A549 (cell line): ENCODE measurements around the gene FAM72A. TPM values are rescaled to one million over a fixed set of nuclear protein-coding genes. Genes with fewer than 3 reads are reported as not detected.
"Not testable (repeated sequence)": the region's sequence is repeated elsewhere in the genome, so short reads cannot be mapped to it uniquely, and the experiment has no call there.

Experiments
- ATAC-seq, 2 experiments: fragments of 200-7000 bp in 1 of 2; fragments of >200 bp in 1 of 2; cut with Nextera tagmentation in 1 of 2; cut with Tn5 transposase in 1 of 2; 3 replicates each; pipeline versions ENCODE4 v1.8.0 to v1.9.1; 2018 to 2020; ENCODE audit warnings: mild to moderate bottlenecking in 1 of 2, moderate library complexity in 1 of 2
- CTCF ChIA-PET: fragments of 300-600 bp; sonication (Branson Sonifier 250); formaldehyde crosslinking; extraction: SDS; loops from one replicate; lab custom pipeline; 2021; ENCODE audit warnings: antibody characterized with exemption, inconsistent platforms; lab: Yijun Ruan, JAX
- POLR2A ChIA-PET: fragments of 350-600 bp; formaldehyde crosslinking; extraction: SDS; loops from one replicate; lab custom pipeline; 2021; ENCODE audit warnings: antibody characterized with exemption, inconsistent platforms; lab: Yijun Ruan, JAX
- DNase-seq, 2 experiments: peaks; one replicate each; pipeline versions ENCODE4 v3.0.0 to v3.0.0-alpha.2; 2011 to 2016; ENCODE audit warnings: low read depth in 1 of 2, low spot score in 1 of 2
- FAIRE-seq: peaks from 2 replicates; lab custom pipeline; 2011; peaks lifted over from hg19 to GRCh38; lab: Jason Lieb, UNC
- H3K27ac ChIP-seq, 2 experiments: fragments of >200 bp; sonication (Bioruptor Twin); formaldehyde crosslinking; 3 replicates each; pipeline ENCODE4 v1.5.1; 2016 to 2017
- H3K4me1 ChIP-seq: fragments of >200 bp; sonication (Bioruptor Twin); formaldehyde crosslinking; 3 replicates; pipeline ENCODE4 v1.6.1; 2016
- H3K4me2 ChIP-seq: fragments of >200 bp; sonication (Bioruptor Twin); formaldehyde crosslinking; 3 replicates; pipeline ENCODE4 v1.6.1; 2016
- H3K4me3 ChIP-seq: fragments of >200 bp; sonication (Bioruptor Twin); formaldehyde crosslinking; 3 replicates; pipeline ENCODE4 v1.5.1; 2016
- H3K9me3 ChIP-seq: fragments of >200 bp; sonication (Bioruptor Twin); formaldehyde crosslinking; 3 replicates; pipeline ENCODE4 v1.6.1; 2016
- CTCF ChIP-seq: fragments of >200 bp; sonication (Bioruptor Twin); formaldehyde crosslinking; IDR thresholded peaks from 3 replicates; pipeline ENCODE4 v1.5.1; 2016
- RAD21 ChIP-seq, 2 experiments: fragments of >200 bp in 1 of 2; sonication (Bioruptor Twin) in 1 of 2; formaldehyde crosslinking in 1 of 2; IDR thresholded peaks in 1 of 2; conservative IDR thresholded peaks in 1 of 2; 2 replicates in 1 of 2; 3 replicates in 1 of 2; pipeline ENCODE4 v1.6.1; 2012 to 2018; ENCODE audit warnings: inconsistent platforms in 1 of 2
- WGBS: methylation state at CpG from one replicate; pipeline ENCODE4 v1.1.6; 2017; ENCODE audit errors: missing lambda C conversion rate; 5-methylcytosine and 5-hydroxymethylcytosine counted together
- polyA plus RNA-seq, 4 experiments: library from polyadenylated mRNA; depleted of rRNA in 3 of 4; stranded (reverse); fragments of >200 nt; fragmentation: RNase III in 1 of 4; extraction: RNeasy Plus Mini Kit Qiagen cat#74134 plus additional on column Dnase treatment in 1 of 4; gene quantifications; 2 replicates in 3 of 4; 3 replicates in 1 of 4; pipeline ENCODE4 v1.2.3, GENCODE V29; 2011 to 2017

The FAM72A gene
- polyA plus RNA-seq, 2 of the 4 experiments (the other 2 are of a cell fraction), result 17.5 to 18.8 TPM

- H3K4me1 ChIP-seq, POLR2A ChIA-PET, DNase-seq, H3K27ac ChIP-seq, ATAC-seq, FAIRE-seq, H3K4me3 ChIP-seq, H3K9me3 ChIP-seq, CTCF ChIA-PET, H3K4me2 ChIP-seq: not testable (repeated sequence)
- 67% methylated on average over 1 of the region's 2 CpGs for WGBS
Observed at GRCh38 chr1:206183788-206184187, 18.9 kb downstream of the FAM72A start.

GRCh38 chr1:206182368-206183317, 20.0 kb downstream of the FAM72A start:
- DNase-seq, H3K4me2 ChIP-seq, H3K27ac ChIP-seq, H3K4me3 ChIP-seq, FAIRE-seq, POLR2A ChIA-PET, H3K9me3 ChIP-seq, CTCF ChIA-PET, H3K4me1 ChIP-seq: not testable (repeated sequence)
- ATAC-seq, result peak; percentile 70 to 82; a peak in 4 of 6 replicates
- WGBS, result 63% methylated on average over 5 of the region's 6 CpGs

GRCh38 chr1:206179666-206180065, 23.0 kb downstream of the FAM72A start:
- POLR2A ChIA-PET, H3K4me3 ChIP-seq, ATAC-seq, H3K4me2 ChIP-seq, CTCF ChIA-PET, H3K4me1 ChIP-seq, DNase-seq, H3K27ac ChIP-seq, H3K9me3 ChIP-seq, FAIRE-seq: not testable (repeated sequence)

- DNase-seq, FAIRE-seq, H3K4me2 ChIP-seq, H3K9me3 ChIP-seq, POLR2A ChIA-PET, H3K27ac ChIP-seq, CTCF ChIA-PET, ATAC-seq, H3K4me3 ChIP-seq, H3K4me1 ChIP-seq: not testable (repeated sequence)
- 81% methylated on average over 9 of the region's 9 CpGs for WGBS
Observed at GRCh38 chr1:206178061-206178989, 24.3 kb downstream of the FAM72A start.

- CTCF ChIA-PET, H3K27ac ChIP-seq, FAIRE-seq, POLR2A ChIA-PET, DNase-seq, H3K4me3 ChIP-seq, H3K9me3 ChIP-seq, H3K4me1 ChIP-seq, H3K4me2 ChIP-seq: not testable (repeated sequence)
- WGBS, result no CpG with 5 or more reads among the region's 2 CpGs
- ATAC-seq, result peak; percentile 84 to 90
Observed at GRCh38 chr1:206176114-206176502, 26.5 kb downstream of the FAM72A start.

- Histone ChIP-seq H3K4me2 (peak overlapping the region; percentile 47; the same call in 2 of the 3 replicates), H3K27ac (peak overlapping the region; percentile 21 to 53; a peak in 4 of 6 replicates)
- H3K4me1 ChIP-seq, H3K9me3 ChIP-seq, FAIRE-seq, CTCF ChIA-PET, H3K4me3 ChIP-seq, POLR2A ChIA-PET: not testable (repeated sequence)
- peak in 1 of 2 experiments; percentile 24 for DNase-seq
- ATAC-seq, result peak; percentile 61 to 79
- 38% methylated on average over 1 of the region's 4 CpGs for WGBS
Observed at GRCh38 chr1:206175459-206176113, 27.1 kb downstream of the FAM72A start.

GRCh38 chr1:206174182-206174868, 28.3 kb downstream of the FAM72A start:
- TF ChIP-seq CTCF (peak; percentile 24; the same call in 1 of the 3 replicates), RAD21 (conservative IDR thresholded peaks at IDR 0.05 in 1 of 2, IDR thresholded peaks at IDR 0.05 in 1 of 2) (peak in 1 of 2 experiments; percentile 30; a peak in 1 of 5 replicates)
- CTCF ChIA-PET, result interaction anchor here (1.2 kb wide), 1 partner anchor 144 kb away, joined by 3 read pairs; no protein-coding TSS in a partner anchor
- POLR2A ChIA-PET, H3K4me1 ChIP-seq, H3K4me3 ChIP-seq, H3K4me2 ChIP-seq, FAIRE-seq, H3K27ac ChIP-seq, H3K9me3 ChIP-seq: not testable (repeated sequence)
- DNase-seq, result peak in 1 of 2 experiments; percentile 23
- 76% methylated on average over 5 of the region's 7 CpGs for WGBS
- peak; percentile 63 to 80; a peak in 4 of 6 replicates for ATAC-seq

- FAIRE-seq, CTCF ChIA-PET, H3K4me3 ChIP-seq, ATAC-seq, H3K4me2 ChIP-seq, H3K27ac ChIP-seq, H3K4me1 ChIP-seq, DNase-seq, POLR2A ChIA-PET, H3K9me3 ChIP-seq: not testable (repeated sequence)
- 93% methylated on average over 1 of the region's 2 CpGs for WGBS
Observed at GRCh38 chr1:206173110-206173719, 29.4 kb downstream of the FAM72A start.
